Suprapubic skin (tissue), 4 donors: ENCODE data around the gene SNX8. TPM values are rescaled to one million over a fixed set of nuclear protein-coding genes. Genes with fewer than 3 reads are reported as not detected.

Experiments
- DNase-seq, 2 donors: peaks; one replicate each; pipeline ENCODE4 v3.0.0-alpha.2; 2019; ENCODE audit warnings: low spot score in 2 of 2
- H3K27ac ChIP-seq: fragments of 200-600 bp; sonication (generic); one replicate; pipeline ENCODE4 v1.5.1; 2019
- H3K27me3 ChIP-seq: fragments of 200-600 bp; sonication (generic); one replicate; pipeline ENCODE4 v1.5.1; 2019
- H3K36me3 ChIP-seq: fragments of 200-600 bp; sonication (generic); one replicate; pipeline ENCODE4 v1.5.1; 2019
- H3K4me1 ChIP-seq: fragments of 200-600 bp; sonication (generic); one replicate; pipeline ENCODE4 v1.5.1; 2019
- H3K4me3 ChIP-seq: fragments of 200-600 bp; sonication (generic); one replicate; pipeline ENCODE4 v1.5.1; 2019; ENCODE audit warnings: mild to moderate bottlenecking
- H3K9me3 ChIP-seq: fragments of 200-600 bp; sonication (generic); one replicate; pipeline ENCODE4 v1.5.1; 2019
- CTCF ChIP-seq, 2 donors: fragments of 200-600 bp in 1 of 2; fragments of 450-650 bp in 1 of 2; sonication (generic) in 1 of 2; IDR thresholded peaks; one replicate each; pipeline ENCODE4 v1.5.1; 2016 to 2019; ENCODE audit warnings: antibody characterized with exemption in 2 of 2, mild to moderate bottlenecking in 1 of 2, moderate library complexity in 1 of 2
- EP300 ChIP-seq: sonication (generic); formaldehyde crosslinking; IDR thresholded peaks from one replicate; pipeline ENCODE4 v1.6.1; 2017; ENCODE audit warnings: antibody characterized with exemption
- POLR2A ChIP-seq, 2 donors: fragments of 450-650 bp; IDR thresholded peaks; one replicate each; pipeline ENCODE4 v1.6.1; 2017; ENCODE audit warnings: antibody characterized with exemption in 2 of 2, mild to moderate bottlenecking in 2 of 2, moderate library complexity in 2 of 2
- POLR2AphosphoS5 ChIP-seq, 3 donors: sonication (generic); formaldehyde crosslinking; IDR thresholded peaks; one replicate each; pipeline ENCODE4 v1.6.1; 2017; ENCODE audit warnings: antibody characterized with exemption in 3 of 3
- WGBS: methylation state at CpG from one replicate; pipeline ENCODE4 v1.1.5; 2018; 5-methylcytosine and 5-hydroxymethylcytosine counted together
- total RNA-seq, 4 donors: library from RNA; depleted of rRNA; stranded (reverse); fragments of >200 nt; gene quantifications; one replicate each; pipeline ENCODE4 v1.1.0, GENCODE V29; 2016

The SNX8 gene
- total RNA-seq: 10 to 100 TPM; 13.7 to 35.1 (median 19.3) TPM

- peaks cover 30% of the 10 kb centered on the region for H3K4me1 ChIP-seq
- H3K27me3 ChIP-seq: no peaks in the 10 kb centered on the region
- WGBS: 2% methylated on average over 28 of the region's 78 CpGs
- no peaks in the 10 kb centered on the region for H3K9me3 ChIP-seq
- H3K4me3 ChIP-seq: peak within 1 kb of the TSS; percentile 98
- DNase-seq: peak; percentile 92 to 94
- no peaks in the 10 kb centered on the region for H3K36me3 ChIP-seq
- no peak for TF ChIP-seq EP300
- TF ChIP-seq POLR2A (IDR thresholded peaks at IDR 0.05): peak in 1 of 2 donors; percentile 36
- no peak for TF ChIP-seq POLR2AphosphoS5 (IDR thresholded peaks at IDR 0.05)
- no peak for TF ChIP-seq CTCF (IDR thresholded peaks at IDR 0.05)
- peak within 1 kb of the TSS; percentile 91 for H3K27ac ChIP-seq
These were observed at the start of gene SNX8 for GRCh38 chr7:2314209-2314955. TSS of gene SNX8 (minus strand) at chr7:2314441. CDS start at chr7:2314421, 20 bp downstream.

- no peaks in the 10 kb centered on the region for H3K27me3 ChIP-seq
- peaks cover 68% of the 10 kb centered on the region for H3K36me3 ChIP-seq
- peaks cover 34% of the 10 kb centered on the region for H3K4me1 ChIP-seq
- WGBS: 82% methylated on average over 22 of the region's 27 CpGs
- DNase-seq: no peak
- TF ChIP-seq POLR2AphosphoS5 (IDR thresholded peaks at IDR 0.05) (no peak), POLR2A (IDR thresholded peaks at IDR 0.05) (no peak), EP300 (no peak), CTCF (IDR thresholded peaks at IDR 0.05) (no peak)
- H3K27ac ChIP-seq: no peak overlapping the region
- H3K9me3 ChIP-seq: no peaks in the 10 kb centered on the region
- no peak overlapping the region for H3K4me3 ChIP-seq
These were observed 48.3 kb upstream of the SNX8 start for GRCh38 chr7:2362385-2363088.

- no peak overlapping the region for H3K27ac ChIP-seq
- no peaks in the 10 kb centered on the region for H3K9me3 ChIP-seq
- TF ChIP-seq POLR2A (IDR thresholded peaks at IDR 0.05) (no peak), CTCF (IDR thresholded peaks at IDR 0.05) (no peak), POLR2AphosphoS5 (IDR thresholded peaks at IDR 0.05) (no peak)
- H3K27me3 ChIP-seq: no peaks in the 10 kb centered on the region
- peaks cover 52% of the 10 kb centered on the region for H3K4me1 ChIP-seq
- no peak for DNase-seq
- 50% methylated on average over 6 of the region's 6 CpGs for WGBS
- H3K4me3 ChIP-seq: no peak overlapping the region
- H3K36me3 ChIP-seq: peaks cover 51% of the 10 kb centered on the region
These were observed 46.6 kb upstream of the SNX8 start for GRCh38 chr7:2360796-2361195.

- peaks cover 39% of the 10 kb centered on the region for H3K36me3 ChIP-seq
- DNase-seq: no peak
- no peak overlapping the region for H3K4me3 ChIP-seq
- no peak overlapping the region for H3K27ac ChIP-seq
- 89% methylated on average over 11 of the region's 11 CpGs for WGBS
- H3K27me3 ChIP-seq: no peaks in the 10 kb centered on the region
- TF ChIP-seq EP300 (no peak), POLR2AphosphoS5 (IDR thresholded peaks at IDR 0.05) (no peak), POLR2A (IDR thresholded peaks at IDR 0.05) (no peak), CTCF (IDR thresholded peaks at IDR 0.05) (no peak)
- H3K4me1 ChIP-seq: peaks cover 56% of the 10 kb centered on the region
- H3K9me3 ChIP-seq: no peaks in the 10 kb centered on the region
These were observed 45.4 kb upstream of the SNX8 start for GRCh38 chr7:2359610-2360009.

GRCh38 chr7:2358968-2359527, 44.8 kb upstream of the SNX8 start:
- H3K27ac ChIP-seq: no peak overlapping the region
- no peak overlapping the region for H3K4me3 ChIP-seq
- no peak for DNase-seq
- H3K36me3 ChIP-seq: peaks cover 34% of the 10 kb centered on the region
- 41% methylated on average over 5 of the region's 8 CpGs for WGBS
- H3K4me1 ChIP-seq: peaks cover 56% of the 10 kb centered on the region
- TF ChIP-seq POLR2A (IDR thresholded peaks at IDR 0.05) (no peak), CTCF (IDR thresholded peaks at IDR 0.05) (no peak), POLR2AphosphoS5 (IDR thresholded peaks at IDR 0.05) (no peak), EP300 (no peak)
- H3K27me3 ChIP-seq: no peaks in the 10 kb centered on the region
- no peaks in the 10 kb centered on the region for H3K9me3 ChIP-seq
